Caco-2 (cell line): Measurements from ENCODE around the gene RCE1. TPM values are rescaled to one million over a fixed set of nuclear protein-coding genes. Genes with fewer than 3 reads are reported as not detected.

Source experiments
- BruUV-seq: library from RNA; stranded (reverse); fragments of 400-500 nt; replicated peaks from 2 replicates; lab custom pipeline; 2021; lab: Mats Ljungman, UMichigan
- CTCF ChIA-PET: fragments of 300-600 bp; sonication (Branson Sonifier 250); formaldehyde crosslinking; loops from one replicate; lab custom pipeline; 2022; ENCODE audit warnings: antibody characterized with exemption; lab: Charles Lee
- POLR2A ChIA-PET: fragments of 300-600 bp; sonication (Branson Sonifier 250); formaldehyde crosslinking; loops from one replicate; lab custom pipeline; 2022; ENCODE audit warnings: antibody characterized with exemption; lab: Charles Lee
- DNase-seq, 2 experiments: peaks; one replicate each; pipeline versions ENCODE4 v3.0.0 to v3.0.0-alpha.2; 2020 to 2022
- H3K27me3 ChIP-seq: replicated peaks from 2 replicates; pipeline ENCODE4 v1.6.0; 2011; ENCODE audit warnings: low read length; ENCODE audit not compliant: control insufficient read depth, insufficient read depth
- H3K36me3 ChIP-seq: 2 replicates; pipeline ENCODE4 v1.5.1; 2011; ENCODE audit warnings: low read length; ENCODE audit not compliant: control insufficient read depth, insufficient read depth
- H3K4me1 ChIP-seq: fragments of 250-450 bp; sonication (Bioruptor Pico); 2 replicates; pipeline ENCODE4 v1.5.1; 2020; ENCODE audit warnings: mild to moderate bottlenecking
- H3K4me3 ChIP-seq: 2 replicates; pipeline ENCODE4 v1.5.1; 2011; ENCODE audit warnings: low read depth, mild to moderate bottlenecking, control low read depth, low read length
- H3K9me3 ChIP-seq: fragments of 250-450 bp; sonication (Bioruptor Pico); 2 replicates; pipeline ENCODE4 v1.5.1; 2020; ENCODE audit warnings: mild to moderate bottlenecking, moderate library complexity
- H3K27ac Mint-ChIP-seq: one replicate; pipeline ENCODE4 v1.8.0; 2022; ENCODE audit warnings: mixed read lengths; ENCODE audit not compliant: unreplicated experiment
- H3K27me3 Mint-ChIP-seq: one replicate; pipeline ENCODE4 v1.8.0; 2022; ENCODE audit warnings: mixed read lengths; ENCODE audit not compliant: insufficient read depth, unreplicated experiment
- H3K36me3 Mint-ChIP-seq: one replicate; pipeline ENCODE4 v1.8.0; 2022; ENCODE audit warnings: mild to moderate bottlenecking, mixed read lengths; ENCODE audit not compliant: insufficient read depth, unreplicated experiment
- H3K4me1 Mint-ChIP-seq: one replicate; pipeline ENCODE4 v1.8.0; 2022; ENCODE audit warnings: low read depth, mixed read lengths; ENCODE audit not compliant: unreplicated experiment
- H3K4me3 Mint-ChIP-seq: one replicate; pipeline ENCODE4 v1.8.0; 2022; ENCODE audit warnings: mild to moderate bottlenecking, moderate library complexity, mixed read lengths; ENCODE audit not compliant: unreplicated experiment
- H3K9me3 Mint-ChIP-seq: one replicate; pipeline ENCODE4 v1.8.0; 2022; ENCODE audit warnings: mixed read lengths; ENCODE audit not compliant: unreplicated experiment
- intact Hi-C: fragments of 100-400 bp; cut with micrococcal nuclease; formaldehyde crosslinking; loops from one replicate; pipeline ENCODE4 v1.10.0; 2022; ENCODE audit not compliant: unreplicated experiment
- total RNA-seq: library from RNA; stranded (reverse); gene quantifications from 2 replicates; pipeline ENCODE4 v1.2.3, GENCODE V29; 2022
- TF ChIP-seq, protein P1 (sequence below), 2 experiments: fragments of 200-600 bp in 1 of 2; IDR thresholded peaks; 1 replicate in 1 of 2; 2 replicates in 1 of 2; pipeline versions ENCODE4 v1.5.1 to v1.8.0; 2011 to 2022; ENCODE audit warnings: antibody characterized with exemption in 1 of 2, control low read depth in 1 of 2, inconsistent platforms in 1 of 2, low read depth in 1 of 2, low read length in 1 of 2, mild to moderate bottlenecking in 1 of 2, moderate library complexity in 1 of 2; ENCODE audit not compliant: insufficient read depth in 1 of 2, severe bottlenecking in 1 of 2, unreplicated experiment in 1 of 2

Gene RCE1
- total RNA-seq, 1 experiment from 2014 or later = 60.7 TPM

DNA sequence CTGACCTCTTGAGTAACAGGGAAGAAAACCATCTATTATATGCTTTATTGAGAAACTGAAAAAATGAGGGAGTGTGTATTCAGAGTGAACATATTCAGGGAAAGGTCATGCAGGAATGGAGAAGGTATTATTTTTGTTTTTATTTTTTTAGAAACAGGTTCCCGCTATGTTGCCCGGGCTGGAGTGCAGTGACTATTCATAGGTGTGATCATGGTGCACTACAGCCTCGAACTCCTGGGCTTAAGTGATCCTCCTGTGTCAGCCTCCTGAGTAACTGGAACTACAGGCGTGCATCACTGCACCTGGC is 8.7 kb upstream of the RCE1 start:
- Mint-ChIP-seq H3K4me1 (peaks cover 13% of the 10 kb centered on the region), H3K4me3 (no peak overlapping the region), H3K9me3 (no peaks in the 10 kb centered on the region), H3K27me3 (no peaks in the 10 kb centered on the region), H3K27ac (no peak overlapping the region), H3K36me3 (peaks cover 44% of the 10 kb centered on the region)
- Histone ChIP-seq H3K27me3 (no peaks in the 10 kb centered on the region), H3K9me3 (no peaks in the 10 kb centered on the region), H3K36me3 (0 out of 2 replicates have a peak, but pooled peaks cover 4% of the 10 kb centered on the region), H3K4me1 (no peaks in the 10 kb centered on the region; the same call in 1 of the 2 replicates), H3K4me3 (no peak overlapping the region)
- intact Hi-C loops = loop anchor here (1.0 to 10.0 kb wide), 5 partner anchors 140 to 430 kb away; partner anchors contain the start of genes DPP3 and RBM4B
- CTCF ChIA-PET = interaction anchor here (0.6 to 1.9 kb wide), 22 partner anchors 8 to 448 kb away, joined by 3 to 11 read pairs (median 4); partner anchors contain the start of genes DPP3, MRPL11, PC and RBM4B
- POLR2A ChIA-PET = interaction anchor here (0.6 to 1.3 kb wide), 2 partner anchors 8 to 106 kb away, joined by 6 to 10 read pairs; partner anchors contain the start of gene RCE1
- BruUV-seq = no TSS peak
- TF ChIP-seq, protein P1, sequence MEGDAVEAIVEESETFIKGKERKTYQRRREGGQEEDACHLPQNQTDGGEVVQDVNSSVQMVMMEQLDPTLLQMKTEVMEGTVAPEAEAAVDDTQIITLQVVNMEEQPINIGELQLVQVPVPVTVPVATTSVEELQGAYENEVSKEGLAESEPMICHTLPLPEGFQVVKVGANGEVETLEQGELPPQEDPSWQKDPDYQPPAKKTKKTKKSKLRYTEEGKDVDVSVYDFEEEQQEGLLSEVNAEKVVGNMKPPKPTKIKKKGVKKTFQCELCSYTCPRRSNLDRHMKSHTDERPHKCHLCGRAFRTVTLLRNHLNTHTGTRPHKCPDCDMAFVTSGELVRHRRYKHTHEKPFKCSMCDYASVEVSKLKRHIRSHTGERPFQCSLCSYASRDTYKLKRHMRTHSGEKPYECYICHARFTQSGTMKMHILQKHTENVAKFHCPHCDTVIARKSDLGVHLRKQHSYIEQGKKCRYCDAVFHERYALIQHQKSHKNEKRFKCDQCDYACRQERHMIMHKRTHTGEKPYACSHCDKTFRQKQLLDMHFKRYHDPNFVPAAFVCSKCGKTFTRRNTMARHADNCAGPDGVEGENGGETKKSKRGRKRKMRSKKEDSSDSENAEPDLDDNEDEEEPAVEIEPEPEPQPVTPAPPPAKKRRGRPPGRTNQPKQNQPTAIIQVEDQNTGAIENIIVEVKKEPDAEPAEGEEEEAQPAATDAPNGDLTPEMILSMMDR (IDR thresholded peaks at IDR 0.05; ENCODE audit: insufficient read depth in 1 of 2, low read depth in 1 of 2, low read length in 1 of 2, severe bottlenecking in 1 of 2, unreplicated experiment in 1 of 2) = no peak
- no peak for DNase-seq

DNA sequence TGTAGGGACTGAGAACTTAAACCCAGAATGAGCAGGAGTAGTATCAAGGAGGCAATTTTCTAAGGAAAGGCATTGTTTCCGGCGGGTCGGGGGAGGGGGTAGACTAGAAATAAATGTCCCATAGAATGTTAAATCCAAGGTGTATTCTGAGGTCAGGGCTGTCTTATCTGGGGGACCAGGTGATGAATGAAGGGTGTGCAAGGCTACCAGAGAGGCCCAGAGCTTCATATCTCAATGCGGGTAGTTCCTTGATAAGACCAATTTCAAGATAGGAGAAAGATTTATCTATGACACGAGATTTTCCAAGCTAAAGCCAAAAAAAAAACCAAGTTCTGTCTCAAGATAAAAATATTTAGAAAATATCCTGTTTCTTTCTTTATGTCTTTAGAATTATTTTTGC is 8.3 kb upstream of the RCE1 start:
- H3K9me3 Mint-ChIP-seq = no peaks in the 10 kb centered on the region
- Histone ChIP-seq H3K9me3 (no peaks in the 10 kb centered on the region), H3K4me1 (no peaks in the 10 kb centered on the region; the same call in 1 of the 2 replicates), H3K4me3 (no peak overlapping the region), H3K27me3 (no peaks in the 10 kb centered on the region), H3K36me3 (peaks cover 4% of the 10 kb centered on the region; the same call in 1 of the 2 replicates)
- peaks cover 44% of the 10 kb centered on the region for H3K36me3 Mint-ChIP-seq
- H3K4me3 Mint-ChIP-seq = no peak overlapping the region
- TF ChIP-seq, protein P1 (IDR thresholded peaks at IDR 0.05; ENCODE audit: insufficient read depth in 1 of 2, low read depth in 1 of 2, low read length in 1 of 2, severe bottlenecking in 1 of 2, unreplicated experiment in 1 of 2) = no peak
- H3K4me1 Mint-ChIP-seq = peaks cover 13% of the 10 kb centered on the region
- no TSS peak for BruUV-seq
- no peaks in the 10 kb centered on the region for H3K27me3 Mint-ChIP-seq
- CTCF ChIA-PET = interaction anchor here (0.6 to 1.9 kb wide), 21 partner anchors 7 to 449 kb away, joined by 3 to 11 read pairs (median 4); partner anchors contain the start of genes DPP3, MRPL11, PC and RBM4B
- H3K27ac Mint-ChIP-seq = no peak overlapping the region
- no peak for DNase-seq
- intact Hi-C loops = loop anchor here (1.0 to 10.0 kb wide), 5 partner anchors 141 to 430 kb away; partner anchors contain the start of genes DPP3 and RBM4B
- POLR2A ChIA-PET = interaction anchor here (0.6 to 1.3 kb wide), 2 partner anchors 8 to 106 kb away, joined by 6 to 10 read pairs; partner anchors contain the start of gene RCE1

DNA sequence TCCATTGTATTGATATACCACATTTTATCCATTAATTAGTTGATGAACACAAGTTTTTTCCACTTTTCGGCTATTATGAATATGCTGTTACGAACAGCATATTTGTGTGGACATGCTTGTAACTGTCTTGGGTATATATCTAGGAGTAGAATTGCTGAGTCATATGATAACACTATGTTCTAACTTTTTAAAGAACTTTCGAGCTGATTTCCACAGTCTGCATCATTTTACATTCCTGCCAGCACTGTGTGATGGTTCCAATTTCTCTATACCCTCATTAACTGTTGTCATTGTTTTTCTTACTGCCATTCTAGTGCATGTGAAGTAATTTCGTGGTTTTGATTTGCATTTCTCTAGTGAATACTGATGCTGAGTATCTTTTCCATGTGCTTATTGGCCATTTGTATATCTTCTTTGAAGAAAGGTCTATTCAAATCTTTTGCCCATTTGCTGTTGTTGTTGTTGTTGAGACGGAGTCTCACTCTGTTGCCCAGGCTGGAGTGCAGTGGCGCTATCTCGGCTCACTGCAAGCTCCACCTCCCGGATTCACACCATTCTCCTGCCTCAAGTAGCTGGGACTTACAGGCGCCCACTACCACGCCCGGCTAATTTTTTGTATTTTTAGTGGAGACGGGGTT is 7.4 kb upstream of the RCE1 start:
- H3K9me3 Mint-ChIP-seq = no peaks in the 10 kb centered on the region
- H3K4me1 Mint-ChIP-seq = peaks cover 13% of the 10 kb centered on the region
- Histone ChIP-seq H3K4me3 (no peak overlapping the region), H3K9me3 (no peaks in the 10 kb centered on the region), H3K4me1 (no peaks in the 10 kb centered on the region; the same call in 1 of the 2 replicates), H3K27me3 (no peaks in the 10 kb centered on the region), H3K36me3 (peaks cover 5% of the 10 kb centered on the region; the same call in 1 of the 2 replicates)
- ChIA-PET POLR2A (no interaction called here), CTCF (no interaction called here)
- peaks cover 47% of the 10 kb centered on the region for H3K36me3 Mint-ChIP-seq
- no peak overlapping the region for H3K27ac Mint-ChIP-seq
- BruUV-seq = no TSS peak
- H3K4me3 Mint-ChIP-seq = no peak overlapping the region
- no peak for DNase-seq
- H3K27me3 Mint-ChIP-seq = no peaks in the 10 kb centered on the region
- TF ChIP-seq, protein P1 (IDR thresholded peaks at IDR 0.05; ENCODE audit: insufficient read depth in 1 of 2, low read depth in 1 of 2, low read length in 1 of 2, severe bottlenecking in 1 of 2, unreplicated experiment in 1 of 2) = no peak
- intact Hi-C loops = loop anchor here (10.0 kb wide), 1 partner anchor 431 kb away; no protein-coding TSS in a partner anchor
